SIG-M5 treated with dmso at 0.1 percent for 504 hours (cell line): Measurements from ENCODE around the gene TGM2.

Experiments used
- DNase-seq: peaks from one replicate; lab custom pipeline; 2025; ENCODE audit not compliant: unreplicated experiment; lab: John Stamatoyannopoulos, UW

TGM2 gene

GRCh38 chr20:38178065-38178491, 13.0 kb upstream of the TGM2 start:
- DNase-seq = peak; percentile 49

GRCh38 chr20:38177201-38177600, 12.1 kb upstream of the TGM2 start:
- DNase-seq = no peak

DNA sequence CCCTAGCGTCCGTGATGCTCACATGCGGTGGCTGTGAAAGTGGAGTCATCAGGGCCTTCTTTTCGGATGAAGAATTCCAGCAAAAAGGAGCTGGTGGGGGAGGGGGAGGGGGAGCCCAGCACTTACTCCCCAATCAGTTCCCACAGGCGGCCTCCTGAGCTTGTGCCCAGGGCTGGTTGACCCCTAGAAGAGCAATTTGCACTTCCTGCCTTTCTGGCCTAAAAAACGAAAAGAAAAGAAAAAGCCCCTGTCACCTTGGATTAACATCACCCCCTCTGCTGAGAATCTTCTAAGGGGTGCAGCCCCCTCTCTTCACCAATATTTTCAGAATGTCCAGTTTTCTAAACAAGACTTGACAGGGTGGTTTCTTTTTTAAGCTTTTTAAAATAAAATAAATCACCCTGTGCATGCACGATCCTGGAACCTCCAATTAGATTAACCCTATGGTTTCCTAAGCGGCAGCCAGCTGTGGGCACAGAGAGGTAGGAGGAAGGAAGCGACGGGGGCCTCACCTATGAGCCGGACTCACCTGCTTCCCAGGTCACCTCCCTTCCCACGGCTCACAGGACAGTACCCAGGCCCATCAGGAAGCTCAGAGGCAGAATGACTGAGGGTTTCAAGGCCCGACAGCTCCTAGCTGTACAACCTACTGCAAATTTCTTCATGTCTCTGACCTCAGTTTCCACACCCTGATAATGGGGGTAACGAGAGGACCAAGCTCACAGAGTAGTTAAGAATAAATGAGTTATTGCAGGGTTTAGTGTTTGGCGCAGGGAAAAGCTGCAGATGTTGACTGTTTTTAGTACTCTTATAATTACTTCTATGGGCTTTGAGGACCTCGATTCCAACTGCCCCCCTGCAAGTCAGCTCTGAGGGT, 10.5 kb upstream of the TGM2 start:
- DNase-seq = no peak

DNA sequence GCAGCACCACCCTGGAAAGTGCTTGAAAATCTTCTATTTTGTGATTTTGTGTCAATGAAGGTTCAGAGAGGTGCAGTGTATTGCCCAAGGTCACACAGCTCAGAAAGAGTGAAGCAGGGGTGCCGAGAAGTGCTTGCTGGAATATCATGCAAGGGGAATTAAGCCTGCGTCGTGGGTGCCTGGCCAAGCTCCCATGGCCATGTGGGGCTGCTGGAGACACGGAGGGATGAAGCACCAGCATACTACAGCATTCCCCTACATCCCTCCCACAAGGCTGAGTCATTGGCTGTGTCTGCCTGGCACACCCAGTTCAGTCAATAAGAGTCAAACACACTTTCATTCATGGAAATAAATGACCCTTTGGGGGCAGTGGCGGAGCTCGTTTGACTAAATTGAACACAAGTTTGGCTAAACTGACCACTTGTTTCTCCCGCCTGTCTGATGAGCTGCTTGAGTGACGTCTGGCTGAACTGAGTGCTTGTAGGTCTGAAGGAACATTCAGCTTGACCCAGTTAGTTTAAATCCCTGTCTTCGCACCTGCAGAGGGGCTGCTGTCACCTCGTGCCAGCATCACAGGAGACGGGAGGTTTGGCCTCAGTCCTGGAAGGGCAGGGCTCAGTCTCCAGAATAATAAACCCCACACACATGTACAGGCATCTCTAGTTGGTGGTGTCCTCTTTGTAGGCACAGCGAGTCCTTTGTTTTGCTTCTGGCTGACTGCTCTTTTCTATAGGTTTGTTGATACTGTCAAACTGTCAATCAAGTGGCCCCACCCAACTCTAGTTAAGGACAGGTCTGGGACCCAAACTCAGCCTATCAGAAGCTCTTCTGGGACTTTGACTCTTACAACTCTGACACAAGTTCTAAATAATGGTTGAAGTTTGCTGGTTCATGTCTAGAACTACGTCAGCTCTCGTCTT, 8.4 kb upstream of the TGM2 start:
- peak; percentile 14 for DNase-seq

GRCh38 chr20:38172408-38172807, 7.3 kb upstream of the TGM2 start:
- no peak for DNase-seq

GRCh38 chr20:38171675-38172043, 6.6 kb upstream of the TGM2 start:
- DNase-seq = no peak

GRCh38 chr20:38170826-38171674, 6.0 kb upstream of the TGM2 start:
- no peak for DNase-seq

DNA sequence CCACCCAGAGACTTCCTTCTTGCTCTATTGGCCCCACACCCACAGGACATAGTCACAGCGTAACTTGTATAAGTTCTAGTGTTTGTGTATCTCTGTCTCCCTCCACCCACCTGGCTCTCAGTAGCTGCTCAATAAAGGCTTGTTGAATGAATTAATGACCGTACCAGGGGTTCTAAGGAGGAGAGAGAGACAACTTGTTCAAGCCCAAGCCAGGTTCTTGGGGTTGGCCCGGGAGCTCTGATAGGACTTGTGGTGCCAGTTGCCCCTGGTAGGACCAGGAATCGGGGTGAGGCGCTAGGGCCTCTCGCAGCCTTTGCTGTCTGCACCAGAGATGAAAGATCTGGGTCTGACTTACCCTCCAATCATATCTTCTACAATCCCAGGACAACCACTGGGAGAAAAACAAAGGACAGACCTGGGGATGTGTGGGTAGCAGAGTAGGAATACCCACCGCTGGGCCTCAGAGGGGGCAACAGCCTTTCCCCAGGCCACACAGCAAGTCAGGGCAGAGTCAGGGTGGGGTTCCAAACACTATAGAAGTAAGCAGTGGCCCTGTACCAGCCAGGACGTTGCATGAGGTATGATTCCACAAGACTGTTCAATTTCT, 5.3 kb upstream of the TGM2 start:
- no peak for DNase-seq

GRCh38 chr20:38169636-38170193, 4.6 kb upstream of the TGM2 start:
- DNase-seq = no peak

DNA sequence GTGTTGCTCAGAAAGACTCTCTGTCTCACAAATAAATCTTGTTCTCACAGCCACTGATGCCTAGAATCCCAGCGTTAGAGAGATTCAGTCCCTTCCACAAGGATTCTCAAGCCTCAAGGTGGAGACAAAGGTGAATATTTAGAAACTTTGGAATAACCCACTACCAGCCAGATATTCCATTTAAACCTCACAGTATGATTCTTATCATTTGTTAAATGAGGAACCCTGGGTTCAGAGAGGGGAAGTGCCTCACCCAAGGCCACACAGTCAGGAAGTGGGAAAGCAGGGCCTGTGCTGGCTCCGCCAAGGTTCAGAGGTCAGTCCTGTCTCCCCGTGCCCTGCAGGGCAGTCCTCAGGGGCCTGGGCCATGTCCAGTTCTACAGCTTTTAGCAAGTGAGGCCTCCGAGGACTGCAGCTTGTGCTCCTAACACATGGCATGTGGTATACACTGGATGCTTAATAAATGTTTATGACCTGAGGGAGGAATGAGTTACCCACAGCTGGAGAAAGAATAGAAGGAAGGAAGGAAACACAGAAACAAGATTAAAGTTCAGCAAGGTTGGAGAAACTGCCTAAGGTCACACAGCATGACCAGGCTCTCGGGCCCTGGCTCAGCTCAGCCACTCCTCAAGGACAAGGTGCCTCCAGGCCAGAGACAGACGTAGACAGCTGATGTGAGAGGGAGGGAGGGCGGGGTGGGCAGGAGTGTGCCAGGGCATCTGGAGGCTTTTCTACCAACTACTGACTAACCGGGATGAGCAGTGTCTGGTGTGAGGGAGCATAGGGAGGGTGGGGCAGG, 3.9 kb upstream of the TGM2 start:
- DNase-seq = no peak

- DNase-seq = peak; percentile 78
Observed at GRCh38 chr20:38167851-38168760, 3.0 kb upstream of the TGM2 start.

DNA sequence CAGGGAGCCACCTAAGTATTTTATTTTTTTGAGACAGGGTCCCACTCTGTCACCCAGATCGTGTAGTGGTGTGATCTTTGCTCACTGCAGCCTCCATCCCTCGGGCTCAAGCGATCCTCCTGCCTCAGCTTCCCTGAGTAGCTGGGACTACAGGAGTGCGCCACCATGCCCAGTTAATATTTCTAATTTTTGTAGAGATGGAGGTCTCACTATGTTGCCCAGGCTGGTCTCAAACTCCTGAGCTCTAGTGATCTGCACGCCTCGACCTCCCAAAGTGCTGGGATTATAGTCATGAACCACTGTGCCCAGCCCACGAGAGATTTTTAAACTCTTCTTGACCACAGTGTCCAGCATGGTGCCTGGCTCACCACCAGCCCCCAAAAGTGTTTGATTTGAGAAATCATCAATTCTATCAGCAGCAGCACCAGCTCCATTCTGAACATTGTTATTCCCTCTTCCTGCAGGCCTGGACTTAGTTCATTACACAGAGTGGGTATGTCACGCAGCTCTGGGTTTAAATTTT, 2.3 kb upstream of the TGM2 start:
- DNase-seq = no peak

GRCh38 chr20:38166703-38167233, 1.7 kb upstream of the TGM2 start:
- DNase-seq = no peak

- DNase-seq = no peak
Observed at GRCh38 chr20:38165966-38166702, 1.1 kb upstream of the TGM2 start.

DNA sequence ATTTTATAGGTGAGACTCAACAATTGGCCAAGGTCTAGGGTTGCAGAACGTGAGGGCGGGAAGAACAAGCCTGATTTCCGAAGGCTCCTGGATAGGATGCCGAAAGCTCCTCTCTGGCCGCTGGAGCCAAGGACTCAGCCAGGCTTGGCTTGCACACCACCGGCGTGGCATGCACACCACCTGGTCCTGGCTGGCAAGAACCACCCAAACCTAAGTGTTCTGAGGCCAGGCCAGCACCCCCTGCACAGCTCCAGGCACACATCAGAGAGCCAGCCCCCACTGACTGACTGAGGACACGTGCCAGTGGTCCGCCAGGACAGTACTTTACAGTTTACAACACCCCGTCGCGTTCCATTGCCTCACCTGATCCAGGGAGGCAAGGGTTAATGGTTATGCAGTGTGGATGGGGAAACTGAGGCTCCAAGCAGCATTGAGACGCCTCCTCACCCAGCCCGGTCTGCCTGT, 414 bp downstream of the TGM2 start:
- DNase-seq = no peak

GRCh38 chr20:38164069-38164468, 1.0 kb downstream of the TGM2 start:
- no peak for DNase-seq
